ENCODE results near the gene INO80C.

DNA sequence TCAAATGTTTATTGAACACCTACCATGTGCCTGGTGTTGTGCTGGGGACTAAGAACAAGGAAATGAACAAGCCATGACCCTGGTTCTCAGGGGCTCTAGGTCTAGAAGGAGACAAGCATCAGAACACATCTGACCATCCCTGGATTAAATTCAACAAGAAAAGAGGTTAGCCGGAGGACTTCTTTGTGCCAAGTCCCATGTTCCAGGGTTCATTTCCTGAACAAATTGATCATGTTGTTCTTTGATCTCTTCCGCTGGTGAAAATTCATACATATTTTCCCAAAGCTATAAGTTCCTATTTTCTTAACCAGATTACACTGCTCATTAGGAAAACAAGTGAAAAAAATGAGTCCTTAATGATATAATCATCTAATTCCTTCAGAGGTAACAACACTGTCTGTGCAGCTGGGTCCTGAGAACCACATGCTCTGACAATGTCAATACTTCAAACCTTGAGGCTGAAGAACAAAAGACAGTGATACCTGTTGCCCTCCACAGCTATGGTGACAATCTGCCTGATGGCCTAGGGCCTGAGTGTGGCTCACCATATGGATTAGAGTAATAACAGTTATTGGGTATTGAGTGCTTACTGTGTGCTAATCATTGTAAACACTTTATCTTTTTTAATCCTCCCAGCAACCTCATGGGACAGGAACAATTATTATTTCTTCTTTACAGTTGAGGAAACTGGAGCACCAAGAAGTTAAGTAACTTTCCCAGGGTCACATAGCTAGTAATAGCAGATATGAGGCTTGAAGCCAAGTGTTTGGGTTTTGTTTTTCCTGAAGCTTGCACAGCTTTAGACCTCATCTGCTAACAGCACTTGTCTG lies 24.6 kb upstream of the INO80C start:
- TF ChIP-seq POLR2AphosphoS5 (IDR thresholded peaks at IDR 0.05; ENCODE audit: borderline replicate concordance, low read depth, low read length) (no peak), EZH2 (IDR thresholded peaks at IDR 0.05) (no peak), FOXP2 (optimal IDR thresholded peaks at IDR 0.05; ENCODE audit: control extremely low read depth, extremely low read length, insufficient read depth) (no peak)
